GM23248 (cell line): Measurements from ENCODE around the gene HECTD1.

ENCODE experiments used
- EZH2 ChIP-seq: fragments of 200-600 bp; sonication (generic); IDR thresholded peaks from 2 replicates; pipeline ENCODE4 v1.6.1; 2018; ENCODE audit warnings: antibody characterized with exemption, mild to moderate bottlenecking; ENCODE audit not compliant: insufficient read depth, poor library complexity, severe bottlenecking
- EZH2phosphoT487 ChIP-seq: fragments of 200-600 bp; sonication (generic); IDR thresholded peaks from 2 replicates; pipeline ENCODE4 v1.6.1; 2018; ENCODE audit warnings: antibody characterized with exemption, moderate library complexity, mild to moderate bottlenecking, low read depth; ENCODE audit not compliant: insufficient read depth

DNA sequence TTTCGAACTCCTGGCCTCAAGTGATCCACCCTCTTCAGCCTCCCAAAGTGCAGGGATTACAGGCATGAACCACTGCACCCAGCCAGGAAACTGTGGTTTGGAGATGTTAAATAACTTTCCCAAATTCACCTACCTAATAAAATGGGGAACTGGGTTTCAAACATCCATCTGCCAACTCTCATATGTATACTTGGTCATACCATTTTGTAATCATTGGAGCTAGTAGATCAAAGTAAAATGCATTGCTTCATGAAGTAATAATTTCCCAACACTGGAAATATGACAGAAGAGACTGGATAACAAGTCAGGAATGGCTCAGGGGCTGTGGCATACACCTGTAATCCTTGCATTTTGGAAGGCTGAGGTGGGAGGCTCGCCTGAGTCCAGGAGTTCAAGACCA is 5.3 kb upstream of the HECTD1 start:
- TF ChIP-seq EZH2phosphoT487: no peak
- TF ChIP-seq EZH2: no peak
